Smooth muscle cell (in vitro differentiated cells): Measurements from ENCODE around the gene SLC9A8. TPM values are rescaled to one million over a fixed set of nuclear protein-coding genes. Genes with fewer than 3 reads are reported as not detected.

Experiments used
- DNase-seq: peaks from one replicate; lab custom pipeline; 2025; ENCODE audit not compliant: unreplicated experiment; lab: John Stamatoyannopoulos, UW
- H2AFZ ChIP-seq: fragments of 200-600 bp; sonication (generic); 2 replicates; pipeline ENCODE4 v1.6.0; 2016; ENCODE audit warnings: antibody characterized with exemption, low read depth, mild to moderate bottlenecking
- H3F3A ChIP-seq: fragments of 200-600 bp; sonication (generic); 2 replicates; pipeline ENCODE4 v1.6.0; 2017; ENCODE audit warnings: antibody characterized with exemption, low read depth
- H3K27ac ChIP-seq: fragments of 200-600 bp; sonication (generic); 2 replicates; pipeline ENCODE4 v1.5.1; 2016; ENCODE audit warnings: low read depth, mild to moderate bottlenecking
- H3K27me3 ChIP-seq: fragments of 200-600 bp; sonication (generic); 2 replicates; pipeline ENCODE4 v1.6.1; 2016; ENCODE audit warnings: low read depth, mild to moderate bottlenecking
- H3K36me3 ChIP-seq: fragments of 200-600 bp; sonication (generic); 2 replicates; pipeline ENCODE4 v1.5.1; 2016; ENCODE audit warnings: low read depth
- H3K4me1 ChIP-seq: fragments of 200-600 bp; sonication (generic); 2 replicates; pipeline ENCODE4 v1.5.1; 2016; ENCODE audit warnings: low read depth
- H3K4me2 ChIP-seq: fragments of 200-600 bp; sonication (generic); 2 replicates; pipeline ENCODE4 v1.6.0; 2016; ENCODE audit warnings: mild to moderate bottlenecking
- H3K4me3 ChIP-seq: fragments of 200-600 bp; sonication (generic); 2 replicates; pipeline ENCODE4 v1.5.1; 2016; ENCODE audit warnings: mild to moderate bottlenecking
- H3K79me2 ChIP-seq: fragments of 200-600 bp; sonication (generic); 2 replicates; pipeline ENCODE4 v1.6.0; 2016; ENCODE audit warnings: low read depth, mild to moderate bottlenecking
- H3K9ac ChIP-seq: fragments of 200-600 bp; sonication (generic); 2 replicates; pipeline ENCODE4 v1.6.0; 2016; ENCODE audit warnings: low read depth
- H3K9me3 ChIP-seq: fragments of 200-600 bp; sonication (generic); replicated peaks from 2 replicates; pipeline ENCODE4 v1.5.1; 2016; ENCODE audit warnings: low read depth
- H4K20me1 ChIP-seq: fragments of 200-600 bp; sonication (generic); 2 replicates; pipeline ENCODE4 v1.6.0; 2016; ENCODE audit warnings: low read depth
- CTCF ChIP-seq: fragments of 200-600 bp; sonication (generic); IDR thresholded peaks from 2 replicates; pipeline ENCODE4 v1.5.1; 2017; ENCODE audit warnings: borderline replicate concordance, mild to moderate bottlenecking, antibody characterized with exemption; ENCODE audit not compliant: insufficient read depth, poor library complexity, severe bottlenecking
- WGBS: methylation state at CpG from one replicate; pipeline ENCODE4 v1.1.7; 2016; ENCODE audit warnings: low lambda C conversion rate; 5-methylcytosine and 5-hydroxymethylcytosine counted together
- polyA plus RNA-seq: library from polyadenylated mRNA; unstranded; fragments of >200 nt; fragmentation: Nextera tagmentation; extraction: Ambion mirVana; gene quantifications from 2 replicates; pipeline ENCODE4 v1.2.1, GENCODE V29; 2016
- total RNA-seq: library from RNA; depleted of rRNA; stranded (reverse); fragments of >200 nt; gene quantifications from 2 replicates; pipeline ENCODE4 v1.2.3, GENCODE V29; 2014

The SLC9A8 gene
- total and polyA plus RNA-seq, 2 experiments from 2014 or later = 2.2 to 4.5 TPM

GRCh38 chr20:49833483-49833882, 20.9 kb downstream of the SLC9A8 start:
- no peak for TF ChIP-seq CTCF
- Histone ChIP-seq H3K27me3 (no peaks in the 10 kb centered on the region), H2AFZ (no peak overlapping the region), H4K20me1 (no peaks in the 10 kb centered on the region), H3K4me1 (peaks cover 19% of the 10 kb centered on the region), H3K4me3 (no peak overlapping the region), H3K27ac (no peak overlapping the region), H3K9ac (no peak overlapping the region), H3K36me3 (no peaks in the 10 kb centered on the region), H3K4me2 (no peak overlapping the region), H3K9me3 (no peaks in the 10 kb centered on the region), H3F3A (no peaks in the 10 kb centered on the region), H3K79me2 (no peaks in the 10 kb centered on the region)
- no peak for DNase-seq
- 94% methylated on average over 4 of the region's 4 CpGs for WGBS

GRCh38 chr20:49835031-49835430, 22.4 kb downstream of the SLC9A8 start:
- H3F3A ChIP-seq = no peaks in the 10 kb centered on the region
- H3K36me3 ChIP-seq = no peaks in the 10 kb centered on the region
- H3K4me1 ChIP-seq = peaks cover 19% of the 10 kb centered on the region
- WGBS = 93% methylated on average over 4 of the region's 4 CpGs
- H3K4me3 ChIP-seq = no peak overlapping the region
- no peak for TF ChIP-seq CTCF
- H3K9ac ChIP-seq = no peak overlapping the region
- no peaks in the 10 kb centered on the region for H3K79me2 ChIP-seq
- no peak overlapping the region for H3K4me2 ChIP-seq
- H4K20me1 ChIP-seq = no peaks in the 10 kb centered on the region
- H2AFZ ChIP-seq = no peak overlapping the region
- H3K27ac ChIP-seq = no peak overlapping the region
- no peaks in the 10 kb centered on the region for H3K27me3 ChIP-seq
- DNase-seq = no peak
- H3K9me3 ChIP-seq = no peaks in the 10 kb centered on the region

- no peaks in the 10 kb centered on the region for H3F3A ChIP-seq
- H3K27ac ChIP-seq = no peak overlapping the region
- no peak overlapping the region for H3K9ac ChIP-seq
- H4K20me1 ChIP-seq = no peaks in the 10 kb centered on the region
- 77% methylated on average over 8 of the region's 8 CpGs for WGBS
- no peak overlapping the region for H3K4me3 ChIP-seq
- H2AFZ ChIP-seq = no peak overlapping the region
- peaks cover 3% of the 10 kb centered on the region for H3K36me3 ChIP-seq
- H3K4me1 ChIP-seq = peaks cover 11% of the 10 kb centered on the region
- no peaks in the 10 kb centered on the region for H3K27me3 ChIP-seq
- DNase-seq = no peak
- H3K9me3 ChIP-seq = no peaks in the 10 kb centered on the region
- no peaks in the 10 kb centered on the region for H3K79me2 ChIP-seq
- TF ChIP-seq CTCF = no peak
- no peak overlapping the region for H3K4me2 ChIP-seq
Measured at GRCh38 chr20:49838546-49838945, 25.9 kb downstream of the SLC9A8 start.

GRCh38 chr20:49843139-49843538, 30.5 kb downstream of the SLC9A8 start:
- DNase-seq = no peak
- no peaks in the 10 kb centered on the region for H3K9me3 ChIP-seq
- H3K36me3 ChIP-seq = peaks cover 3% of the 10 kb centered on the region
- no peak overlapping the region for H2AFZ ChIP-seq
- no peaks in the 10 kb centered on the region for H3F3A ChIP-seq
- peaks cover 6% of the 10 kb centered on the region for H3K4me1 ChIP-seq
- H3K27ac ChIP-seq = no peak overlapping the region
- H3K4me2 ChIP-seq = no peak overlapping the region
- no peaks in the 10 kb centered on the region for H4K20me1 ChIP-seq
- no peak for TF ChIP-seq CTCF
- no peaks in the 10 kb centered on the region for H3K27me3 ChIP-seq
- no peaks in the 10 kb centered on the region for H3K79me2 ChIP-seq
- 21% methylated on average over 3 of the region's 3 CpGs for WGBS
- H3K9ac ChIP-seq = no peak overlapping the region
- H3K4me3 ChIP-seq = no peak overlapping the region
